WTC11 (cell line): Measurements from ENCODE around the gene BCAS1. TPM values are rescaled to one million over a fixed set of nuclear protein-coding genes. Genes with fewer than 3 reads are reported as not detected.

ENCODE experiments used
- ATAC-seq: fragments of 200-7000 bp; cut with Tn5 transposase; 2 replicates; pipeline ENCODE4 v1.10.0; 2021; ENCODE audit warnings: mild to moderate bottlenecking, moderate library complexity
- CTCF ChIA-PET: fragments of 300-600 bp; sonication (Branson Sonifier 250); formaldehyde crosslinking; loops from one replicate; lab custom pipeline; 2021; ENCODE audit warnings: antibody characterized with exemption; lab: Charles Lee
- POLR2A ChIA-PET: fragments of 350-600 bp; sonication (Branson Sonifier 250); formaldehyde crosslinking; loops from one replicate; lab custom pipeline; 2021; ENCODE audit warnings: antibody characterized with exemption; lab: Charles Lee
- DNase-seq: peaks from one replicate; pipeline ENCODE4 v3.0.0; 2021; ENCODE audit warnings: low spot score
- H3K27ac Mint-ChIP-seq: 2 replicates; pipeline ENCODE4 v1.8.0; 2021; ENCODE audit warnings: mixed read lengths
- H3K27me3 Mint-ChIP-seq: 2 replicates; pipeline ENCODE4 v1.8.0; 2021; ENCODE audit warnings: low read depth, mild to moderate bottlenecking, moderate library complexity, mixed read lengths
- H3K36me3 Mint-ChIP-seq: 2 replicates; pipeline ENCODE4 v1.8.0; 2021; ENCODE audit warnings: mixed read lengths
- H3K4me1 Mint-ChIP-seq: 2 replicates; pipeline ENCODE4 v1.8.0; 2022; ENCODE audit warnings: mixed read lengths
- H3K4me3 Mint-ChIP-seq: 2 replicates; pipeline ENCODE4 v1.8.0; 2021; ENCODE audit warnings: mild to moderate bottlenecking, moderate library complexity, mixed read lengths
- H3K9me3 Mint-ChIP-seq: 2 replicates; pipeline ENCODE4 v1.8.0; 2021; ENCODE audit warnings: mixed read lengths
- ATF1 ChIP-seq: sonication (generic); formaldehyde crosslinking; IDR thresholded peaks from 2 replicates; pipeline ENCODE4 v1.8.1; 2023; ENCODE audit warnings: mild to moderate bottlenecking, moderate library complexity, missing genetic modification reagents
- CBFB ChIP-seq: sonication (generic); formaldehyde crosslinking; IDR thresholded peaks from 2 replicates; pipeline ENCODE4 v1.8.1; 2022; ENCODE audit warnings: mild to moderate bottlenecking, low read depth, missing genetic modification reagents
- CDX4 ChIP-seq: fragments of 250-450 bp; sonication (Bioruptor Pico); IDR thresholded peaks from 2 replicates; pipeline ENCODE4 v1.9.0; 2021; ENCODE audit warnings: moderate library complexity, mild to moderate bottlenecking, inconsistent platforms, borderline replicate concordance
- CREB1 ChIP-seq: sonication (generic); formaldehyde crosslinking; IDR thresholded peaks from 2 replicates; pipeline ENCODE4 v1.8.0; 2023; ENCODE audit warnings: mild to moderate bottlenecking, missing genetic modification reagents
- EMX1 ChIP-seq: fragments of 250-450 bp; sonication (Bioruptor Pico); IDR thresholded peaks from 2 replicates; pipeline ENCODE4 v1.8.0; 2021; ENCODE audit warnings: mild to moderate bottlenecking
- GRHL2 ChIP-seq: fragments of 250-450 bp; sonication (Bioruptor Pico); IDR thresholded peaks from 2 replicates; pipeline ENCODE4 v1.8.0; 2022; ENCODE audit warnings: mild to moderate bottlenecking, moderate library complexity; ENCODE audit not compliant: insufficient replicate concordance, severe bottlenecking
- IRF2 ChIP-seq: sonication (generic); formaldehyde crosslinking; IDR thresholded peaks from 2 replicates; pipeline ENCODE4 v1.8.0; 2022; ENCODE audit warnings: low read depth, missing genetic modification reagents, borderline replicate concordance
- JAZF1 ChIP-seq: fragments of 250-450 bp; sonication (Bioruptor Pico); IDR thresholded peaks from 2 replicates; pipeline ENCODE4 v1.9.0; 2021; ENCODE audit warnings: moderate library complexity, mild to moderate bottlenecking, inconsistent platforms
- NFATC4 ChIP-seq: fragments of 250-450 bp; sonication (Bioruptor Pico); IDR thresholded peaks from 2 replicates; pipeline ENCODE4 v1.9.0; 2021; ENCODE audit warnings: mild to moderate bottlenecking
- NFYB ChIP-seq: sonication (generic); formaldehyde crosslinking; conservative IDR thresholded peaks from 2 replicates; pipeline ENCODE4 v1.8.0; 2022; ENCODE audit warnings: low read depth, missing genetic modification reagents
- RELA ChIP-seq: sonication (generic); formaldehyde crosslinking; IDR thresholded peaks from 2 replicates; pipeline ENCODE4 v1.8.1; 2022; ENCODE audit warnings: missing genetic modification reagents, mild to moderate bottlenecking, borderline replicate concordance
- SP1 ChIP-seq: sonication (generic); formaldehyde crosslinking; conservative IDR thresholded peaks from 2 replicates; pipeline ENCODE4 v1.8.1; 2022; ENCODE audit warnings: missing genetic modification reagents
- TCF7 ChIP-seq: sonication (generic); formaldehyde crosslinking; IDR thresholded peaks from 2 replicates; pipeline ENCODE4 v1.8.0; 2022; ENCODE audit warnings: mild to moderate bottlenecking, low read depth, missing genetic modification reagents, moderate library complexity
- TP53 ChIP-seq: sonication (generic); formaldehyde crosslinking; IDR thresholded peaks from 2 replicates; pipeline ENCODE4 v1.8.1; 2023; ENCODE audit warnings: mild to moderate bottlenecking, missing genetic modification reagents
- USF2 ChIP-seq: sonication (generic); formaldehyde crosslinking; IDR thresholded peaks from 2 replicates; pipeline ENCODE4 v1.8.1; 2023; ENCODE audit warnings: mild to moderate bottlenecking, missing genetic modification reagents, moderate library complexity
- ZBTB21 ChIP-seq: sonication (generic); formaldehyde crosslinking; IDR thresholded peaks from 2 replicates; pipeline ENCODE4 v1.8.1; 2023; ENCODE audit warnings: mild to moderate bottlenecking, missing genetic modification reagents, borderline replicate concordance
- ZNF121 ChIP-seq: sonication (generic); formaldehyde crosslinking; IDR thresholded peaks from 2 replicates; pipeline ENCODE4 v1.8.0; 2023; ENCODE audit warnings: missing genetic modification reagents
- ZNF263 ChIP-seq: sonication (generic); formaldehyde crosslinking; IDR thresholded peaks from 2 replicates; pipeline ENCODE4 v1.8.1; 2022; ENCODE audit warnings: low read depth, mild to moderate bottlenecking, moderate library complexity, missing genetic modification reagents
- ZNF317 ChIP-seq: sonication (generic); formaldehyde crosslinking; IDR thresholded peaks from 2 replicates; pipeline ENCODE4 v1.8.1; 2023; ENCODE audit warnings: low read depth, mild to moderate bottlenecking, moderate library complexity, missing genetic modification reagents, borderline replicate concordance
- ZNF423 ChIP-seq: fragments of 250-450 bp; sonication (Bioruptor Pico); IDR thresholded peaks from 2 replicates; pipeline ENCODE4 v2.1.2; 2022; ENCODE audit warnings: mild to moderate bottlenecking, moderate library complexity
- ZNF532 ChIP-seq: fragments of 250-450 bp; sonication (Bioruptor Pico); IDR thresholded peaks from 2 replicates; pipeline ENCODE4 v1.9.0; 2021; ENCODE audit warnings: mild to moderate bottlenecking, borderline replicate concordance
- ZNF671 ChIP-seq: fragments of 250-450 bp; sonication (Bioruptor Pico); IDR thresholded peaks from 2 replicates; pipeline ENCODE4 v1.8.0; 2021; ENCODE audit warnings: mild to moderate bottlenecking
- total RNA-seq: library from RNA; stranded (reverse); gene quantifications from 3 replicates; pipeline ENCODE4 v1.2.3, GENCODE V29; 2021

BCAS1 gene
- total RNA-seq, 1 experiment from 2014 or later, result 0.11 TPM

GRCh38 chr20:53939190-53939571 is 131.2 kb downstream of the BCAS1 start:
- H3K27ac Mint-ChIP-seq, result peak overlapping the region; percentile 54

GRCh38 chr20:53938739-53939138 is 131.7 kb downstream of the BCAS1 start:
- DNase-seq, result no peak
- TF ChIP-seq CREB1 (CRISPR knock-in tag) (no peak), ZNF317 (no peak), CDX4 (CRISPR knock-in tag) (no peak), ZNF532 (CRISPR knock-in tag) (no peak), SP1 (CRISPR knock-in tag) (no peak), IRF2 (no peak), ATF1 (no peak), TP53 (CRISPR knock-in tag) (no peak), TCF7 (CRISPR knock-in tag) (no peak), ZNF671 (no peak), RELA (CRISPR knock-in tag) (no peak)
- TF ChIP-seq, all 79 proteins: peak for 0
- ChIA-PET CTCF (interaction anchor here (1.1 to 2.1 kb wide), 9 partner anchors 23 to 526 kb away, joined by 3 to 31 read pairs (median 8); no protein-coding TSS in a partner anchor), POLR2A (no interaction called here)
- no peak for ATAC-seq
- no peak overlapping the region for H3K4me3 Mint-ChIP-seq
- peaks cover 75% of the 10 kb centered on the region for H3K4me1 Mint-ChIP-seq
- H3K9me3 Mint-ChIP-seq, result no peaks in the 10 kb centered on the region
- H3K27ac Mint-ChIP-seq, result no peak overlapping the region
- no peaks in the 10 kb centered on the region for H3K36me3 Mint-ChIP-seq
- H3K27me3 Mint-ChIP-seq, result no peaks in the 10 kb centered on the region

More at GRCh38 chr20:53939190-53939571, 131.2 kb downstream of the BCAS1 start:
- no peak for DNase-seq
- ChIA-PET POLR2A (interaction anchor here (0.5 to 0.6 kb wide), 2 partner anchors 33 to 45 kb away, joined by 3 to 4 read pairs; no protein-coding TSS in a partner anchor), CTCF (interaction anchor here (0.5 to 2.6 kb wide), 31 partner anchors 15 to 527 kb away, joined by 3 to 31 read pairs (median 5); partner anchors contain the start of gene CYP24A1)
- Mint-ChIP-seq H3K4me3 (no peak overlapping the region), H3K4me1 (peaks cover 75% of the 10 kb centered on the region), H3K27me3 (no peaks in the 10 kb centered on the region), H3K9me3 (no peaks in the 10 kb centered on the region), H3K36me3 (no peaks in the 10 kb centered on the region)
- no peak for TF ChIP-seq ZNF121 (CRISPR knock-in tag)
- TF ChIP-seq EMX1, result no peak
- no peak for TF ChIP-seq ZNF263 (CRISPR knock-in tag)
- TF ChIP-seq GRHL2 (CRISPR knock-in tag), result no peak
- no peak for TF ChIP-seq JAZF1 (CRISPR knock-in tag)
- TF ChIP-seq USF2 (CRISPR knock-in tag), result no peak
- no peak for TF ChIP-seq ZNF423 (CRISPR knock-in tag)
- no peak for TF ChIP-seq CBFB (CRISPR knock-in tag)
- TF ChIP-seq ZBTB21, result no peak
- no peak for TF ChIP-seq NFATC4 (CRISPR knock-in tag)
- TF ChIP-seq NFYB, result no peak
- ATAC-seq, result no peak
